Nucleus accumbens (tissue), 56 donors: ENCODE results near the gene SLC9A5.
A peak's percentile ranks its signal among the peaks of the same experiment; 100 is the strongest.

Experiments used
- DNase-seq, 56 donors: peaks; one replicate each; lab custom pipeline; 2025; lab: John Stamatoyannopoulos, UW

The SLC9A5 gene

DNA sequence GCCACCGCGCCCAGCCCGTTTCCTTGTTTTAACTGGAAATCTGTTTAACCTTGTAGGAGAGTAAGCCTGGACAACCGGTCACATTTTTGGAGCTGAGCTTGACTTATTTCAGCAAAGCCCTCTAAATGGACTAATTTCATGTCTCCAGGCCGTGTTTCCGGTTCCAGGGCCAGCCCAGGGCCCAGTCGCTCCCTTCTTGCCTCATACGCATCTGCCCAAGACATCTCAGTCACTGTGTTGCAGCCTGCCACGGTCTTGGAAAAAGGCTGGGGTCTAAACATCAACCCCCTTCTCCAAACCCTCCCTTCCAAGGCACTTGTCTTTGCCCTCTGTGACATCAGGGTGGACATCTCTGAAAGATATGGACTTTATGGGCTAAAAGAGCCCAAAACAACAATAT is 49.5 kb downstream of the SLC9A5 start:
- DNase-seq, result no peak

- DNase-seq, result no peak
Measured at GRCh38 chr16:67299269-67299668, 50.5 kb downstream of the SLC9A5 start.

DNA sequence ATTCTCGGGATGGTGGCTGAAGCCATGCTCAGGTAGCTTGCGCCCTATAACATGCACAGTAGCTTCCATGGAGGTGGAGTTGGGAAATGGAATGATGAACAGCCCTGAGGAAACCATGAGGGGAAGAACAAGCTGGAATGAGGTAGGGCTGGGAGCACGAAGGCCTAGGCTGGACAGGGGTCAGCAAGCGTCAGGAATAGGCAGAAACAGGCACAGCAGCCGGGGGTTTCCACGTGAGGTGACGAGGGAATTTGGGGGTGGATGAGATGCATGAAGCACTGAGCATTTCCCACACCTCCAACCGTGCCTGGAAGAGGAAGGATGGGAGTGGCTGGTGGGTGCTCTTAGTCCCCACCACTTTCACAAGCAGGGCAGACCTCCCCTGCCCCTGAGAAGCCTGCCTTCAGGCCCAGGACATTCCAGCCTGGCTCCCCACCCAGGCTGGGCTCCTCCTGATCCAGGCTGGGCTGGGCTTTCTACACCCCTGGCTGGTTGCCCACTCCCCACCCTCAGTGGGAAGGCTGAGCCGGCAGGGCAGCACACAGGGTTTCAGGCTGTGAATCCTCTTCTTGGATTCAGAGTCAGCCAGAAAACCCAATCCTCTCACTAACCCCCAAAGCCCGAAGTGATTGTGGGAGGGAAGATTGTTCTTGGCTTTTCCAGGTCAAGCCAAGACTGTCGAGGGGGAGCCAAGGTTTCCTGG is 52.5 kb downstream of the SLC9A5 start:
- peak in 1 of 56 donors; percentile 14 for DNase-seq

DNA sequence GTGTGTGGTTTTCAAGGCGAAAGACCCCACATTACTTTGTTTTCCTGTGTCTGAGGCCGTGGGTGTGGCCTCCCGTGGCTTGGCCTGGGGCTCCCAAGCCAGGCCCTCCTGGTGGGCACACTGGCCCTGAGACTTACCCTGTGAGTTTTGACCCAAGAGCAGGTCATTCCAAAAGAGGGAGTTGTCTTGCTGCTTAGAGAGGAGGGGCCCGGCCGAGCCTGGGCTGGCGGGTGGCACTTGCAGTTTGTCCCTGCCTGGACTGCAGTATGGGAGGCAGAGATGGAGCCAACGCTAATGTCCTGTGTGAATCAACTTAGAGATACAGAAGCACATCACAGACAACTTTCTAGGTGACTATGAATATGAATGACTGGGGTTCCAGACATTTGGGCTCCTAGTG is 53.3 kb downstream of the SLC9A5 start:
- no peak for DNase-seq

GRCh38 chr16:67302970-67303369 is 54.2 kb downstream of the SLC9A5 start:
- no peak for DNase-seq

DNA sequence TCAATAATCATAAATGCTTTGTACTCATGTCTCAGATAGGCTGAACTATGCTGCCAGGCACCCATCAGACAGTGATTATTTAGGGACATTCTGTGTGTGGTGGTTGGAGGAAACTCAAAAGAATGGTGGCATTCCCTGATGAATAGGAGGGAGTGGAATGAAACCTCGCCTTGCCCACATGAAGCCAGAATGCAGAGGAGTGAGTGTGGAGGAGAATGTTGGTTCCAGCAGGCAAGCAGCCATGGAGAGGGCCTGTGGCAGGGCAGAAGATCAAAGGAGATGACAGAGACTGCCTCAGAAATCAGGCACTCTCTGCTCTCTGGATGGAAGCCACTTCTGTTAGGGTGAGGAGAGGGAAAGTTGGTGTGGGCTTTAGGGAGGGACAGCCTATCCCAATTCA is 55.2 kb downstream of the SLC9A5 start:
- no peak for DNase-seq

DNA sequence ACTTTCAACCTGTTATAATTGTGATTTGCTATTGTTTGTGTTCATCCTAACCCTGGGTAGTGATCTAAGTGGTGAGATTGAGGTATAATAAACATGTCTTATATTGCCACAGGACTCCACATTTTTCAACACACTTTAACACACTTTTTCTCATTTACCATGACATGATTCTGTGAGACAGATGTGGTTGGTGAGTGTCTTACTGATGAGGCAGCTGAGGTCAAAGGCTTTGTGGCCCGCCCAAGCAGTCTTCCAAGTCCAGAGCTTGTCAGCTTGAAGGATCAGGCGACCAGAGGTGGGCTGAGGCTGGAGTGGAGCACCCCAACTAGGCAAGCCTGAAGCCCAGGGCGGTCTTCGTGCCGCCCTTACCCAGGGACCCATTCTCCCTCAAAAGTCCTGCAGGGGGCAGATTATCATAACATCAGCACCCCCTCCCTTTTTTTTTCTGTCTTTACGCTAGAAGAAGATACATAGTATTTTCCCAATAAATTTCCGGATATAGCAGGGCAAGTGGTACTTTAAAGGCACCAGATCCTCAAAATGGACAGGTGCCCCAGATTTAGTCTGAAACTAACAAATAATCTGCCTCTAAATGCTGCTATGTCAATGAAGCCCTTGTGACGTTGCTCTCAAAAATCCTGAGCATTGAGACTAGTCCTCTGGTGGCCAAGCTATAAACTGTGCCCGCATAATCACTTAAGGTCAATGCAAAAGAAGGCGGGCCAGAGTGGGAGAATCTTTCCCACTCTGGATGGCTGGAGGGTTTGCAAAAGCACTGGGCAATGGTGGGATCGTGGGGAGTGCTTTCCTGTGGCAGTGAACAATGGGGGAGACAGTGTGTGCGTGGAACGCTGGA is 56.7 kb downstream of the SLC9A5 start:
- no peak for DNase-seq

DNA sequence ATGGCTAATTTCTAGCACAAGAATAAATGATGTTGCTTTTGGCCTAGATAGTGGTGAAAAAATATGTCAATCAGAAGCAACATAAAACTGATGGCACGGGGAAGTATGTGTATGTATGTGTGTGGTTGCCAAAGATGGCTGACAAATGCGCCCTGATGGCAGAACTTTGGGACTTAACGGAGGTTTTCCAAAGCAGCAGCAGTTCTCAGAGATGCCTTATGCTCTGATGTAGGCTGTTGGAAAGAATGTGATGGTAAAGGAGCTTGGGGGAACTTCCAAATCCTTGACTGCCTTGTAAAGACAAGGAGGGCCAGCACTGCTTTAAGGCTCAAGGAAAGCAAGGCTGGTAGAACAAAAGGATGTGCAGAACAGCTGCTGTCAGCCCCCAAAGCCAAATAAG is 61.8 kb downstream of the SLC9A5 start:
- DNase-seq, result no peak

- peak in 4 of 56 donors; percentile 4 to 10 (median 8) for DNase-seq
Measured at GRCh38 chr16:67311607-67312488, 63.1 kb downstream of the SLC9A5 start.

GRCh38 chr16:67312719-67313118 is 63.9 kb downstream of the SLC9A5 start:
- DNase-seq, result no peak

GRCh38 chr16:67317853-67318252 is 69.1 kb downstream of the SLC9A5 start:
- no peak for DNase-seq
